Endothelial cell (in vitro differentiated cells): ENCODE results near the gene MVK. TPM values are rescaled to one million over a fixed set of nuclear protein-coding genes. Genes with fewer than 3 reads are reported as not detected.
"Not testable (repeated sequence)": the region's sequence is repeated elsewhere in the genome, so short reads cannot be mapped to it uniquely, and the experiment has no call there.

Source experiments
- DNase-seq: peaks from one replicate; pipeline ENCODE4 v3.0.0; 2021; ENCODE audit warnings: low spot score
- H3K27ac Mint-ChIP-seq: one replicate; pipeline ENCODE4 v1.8.0; 2021; ENCODE audit warnings: mixed read lengths, inconsistent platforms; ENCODE audit not compliant: unreplicated experiment
- H3K27me3 Mint-ChIP-seq: one replicate; pipeline ENCODE4 v1.8.0; 2021; ENCODE audit warnings: mild to moderate bottlenecking, moderate library complexity, mixed read lengths, inconsistent platforms; ENCODE audit not compliant: unreplicated experiment
- H3K36me3 Mint-ChIP-seq: one replicate; pipeline ENCODE4 v1.8.0; 2021; ENCODE audit warnings: mild to moderate bottlenecking, low read depth, mixed read lengths, inconsistent platforms; ENCODE audit not compliant: unreplicated experiment
- H3K4me1 Mint-ChIP-seq: one replicate; pipeline ENCODE4 v1.8.0; 2021; ENCODE audit warnings: mild to moderate bottlenecking, mixed read lengths, inconsistent platforms; ENCODE audit not compliant: unreplicated experiment
- H3K4me3 Mint-ChIP-seq: one replicate; pipeline ENCODE4 v1.8.0; 2021; ENCODE audit warnings: mild to moderate bottlenecking, mixed read lengths, inconsistent platforms; ENCODE audit not compliant: unreplicated experiment
- H3K9me3 Mint-ChIP-seq: one replicate; pipeline ENCODE4 v1.8.0; 2021; ENCODE audit warnings: mixed read lengths, inconsistent platforms; ENCODE audit not compliant: unreplicated experiment
- total RNA-seq: library from RNA; stranded (reverse); fragmentation: NEBNext Ultra II Directional; extraction: Animal tissue kit (Norgen Biotek cat#: 25700); gene quantifications from one replicate; pipeline ENCODE4 v1.2.1, GENCODE V29; 2021; ENCODE audit not compliant: unreplicated experiment
- TF ChIP-seq, protein P1 (sequence below): fragments of 200-600 bp; sonication (generic); IDR thresholded peaks from one replicate; pipeline ENCODE4 v1.5.0; 2021; ENCODE audit warnings: antibody characterized with exemption; ENCODE audit not compliant: unreplicated experiment

Gene MVK
- total RNA-seq, 1 donor from 2014 or later: 40.7 TPM

GRCh38 chr12:109600481-109600880, 26.9 kb downstream of the MVK start:
- Mint-ChIP-seq H3K4me3 (no peak overlapping the region), H3K27ac (no peak overlapping the region), H3K9me3 (no peaks in the 10 kb centered on the region), H3K4me1 (peaks cover 12% of the 10 kb centered on the region), H3K36me3 (peaks cover 9% of the 10 kb centered on the region), H3K27me3 (no peaks in the 10 kb centered on the region)
- DNase-seq: no peak
- TF ChIP-seq, protein P1, sequence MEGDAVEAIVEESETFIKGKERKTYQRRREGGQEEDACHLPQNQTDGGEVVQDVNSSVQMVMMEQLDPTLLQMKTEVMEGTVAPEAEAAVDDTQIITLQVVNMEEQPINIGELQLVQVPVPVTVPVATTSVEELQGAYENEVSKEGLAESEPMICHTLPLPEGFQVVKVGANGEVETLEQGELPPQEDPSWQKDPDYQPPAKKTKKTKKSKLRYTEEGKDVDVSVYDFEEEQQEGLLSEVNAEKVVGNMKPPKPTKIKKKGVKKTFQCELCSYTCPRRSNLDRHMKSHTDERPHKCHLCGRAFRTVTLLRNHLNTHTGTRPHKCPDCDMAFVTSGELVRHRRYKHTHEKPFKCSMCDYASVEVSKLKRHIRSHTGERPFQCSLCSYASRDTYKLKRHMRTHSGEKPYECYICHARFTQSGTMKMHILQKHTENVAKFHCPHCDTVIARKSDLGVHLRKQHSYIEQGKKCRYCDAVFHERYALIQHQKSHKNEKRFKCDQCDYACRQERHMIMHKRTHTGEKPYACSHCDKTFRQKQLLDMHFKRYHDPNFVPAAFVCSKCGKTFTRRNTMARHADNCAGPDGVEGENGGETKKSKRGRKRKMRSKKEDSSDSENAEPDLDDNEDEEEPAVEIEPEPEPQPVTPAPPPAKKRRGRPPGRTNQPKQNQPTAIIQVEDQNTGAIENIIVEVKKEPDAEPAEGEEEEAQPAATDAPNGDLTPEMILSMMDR: no peak

GRCh38 chr12:109600995-109601394, 27.4 kb downstream of the MVK start:
- Mint-ChIP-seq H3K4me1 (peaks cover 12% of the 10 kb centered on the region), H3K27me3 (no peaks in the 10 kb centered on the region), H3K27ac (no peak overlapping the region), H3K9me3 (no peaks in the 10 kb centered on the region), H3K4me3 (no peak overlapping the region), H3K36me3 (peaks cover 9% of the 10 kb centered on the region)
- no peak for DNase-seq
- TF ChIP-seq, protein P1: no peak

- H3K36me3 Mint-ChIP-seq: peaks cover 9% of the 10 kb centered on the region
- TF ChIP-seq, protein P1: no peak
- no peak overlapping the region for H3K4me3 Mint-ChIP-seq
- DNase-seq: no peak
- peaks cover 12% of the 10 kb centered on the region for H3K4me1 Mint-ChIP-seq
- no peak overlapping the region for H3K27ac Mint-ChIP-seq
- H3K27me3 Mint-ChIP-seq: no peaks in the 10 kb centered on the region
- no peaks in the 10 kb centered on the region for H3K9me3 Mint-ChIP-seq
Observed at GRCh38 chr12:109601557-109601956, 28.0 kb downstream of the MVK start.

- peaks cover 10% of the 10 kb centered on the region for H3K4me1 Mint-ChIP-seq
- not testable (repeated sequence) for H3K4me3 Mint-ChIP-seq, H3K36me3 Mint-ChIP-seq
Observed at GRCh38 chr12:109602132-109602531, 28.5 kb downstream of the MVK start.

GRCh38 chr12:109604132-109604585, 30.6 kb downstream of the MVK start:
- H3K27ac Mint-ChIP-seq: no peak overlapping the region
- DNase-seq: no peak
- H3K4me1 Mint-ChIP-seq: no peaks in the 10 kb centered on the region
- no peaks in the 10 kb centered on the region for H3K27me3 Mint-ChIP-seq
- H3K36me3 Mint-ChIP-seq: no peaks in the 10 kb centered on the region
- TF ChIP-seq, protein P1: no peak
- H3K9me3 Mint-ChIP-seq: no peaks in the 10 kb centered on the region
- no peak overlapping the region for H3K4me3 Mint-ChIP-seq

More at GRCh38 chr12:109602132-109602531, 28.5 kb downstream of the MVK start:
- not testable (repeated sequence) for H3K27ac Mint-ChIP-seq, H3K27me3 Mint-ChIP-seq, H3K9me3 Mint-ChIP-seq, DNase-seq
